ENCODE measurements around the gene CTNNA1. TPM values are rescaled to one million over a fixed set of nuclear protein-coding genes. Genes with fewer than 3 reads are reported as not detected.

Gene CTNNA1
- total RNA-seq, 4 donors from 2014 or later = 251 to 326 (median 274) TPM

- TF ChIP-seq, protein P1, sequence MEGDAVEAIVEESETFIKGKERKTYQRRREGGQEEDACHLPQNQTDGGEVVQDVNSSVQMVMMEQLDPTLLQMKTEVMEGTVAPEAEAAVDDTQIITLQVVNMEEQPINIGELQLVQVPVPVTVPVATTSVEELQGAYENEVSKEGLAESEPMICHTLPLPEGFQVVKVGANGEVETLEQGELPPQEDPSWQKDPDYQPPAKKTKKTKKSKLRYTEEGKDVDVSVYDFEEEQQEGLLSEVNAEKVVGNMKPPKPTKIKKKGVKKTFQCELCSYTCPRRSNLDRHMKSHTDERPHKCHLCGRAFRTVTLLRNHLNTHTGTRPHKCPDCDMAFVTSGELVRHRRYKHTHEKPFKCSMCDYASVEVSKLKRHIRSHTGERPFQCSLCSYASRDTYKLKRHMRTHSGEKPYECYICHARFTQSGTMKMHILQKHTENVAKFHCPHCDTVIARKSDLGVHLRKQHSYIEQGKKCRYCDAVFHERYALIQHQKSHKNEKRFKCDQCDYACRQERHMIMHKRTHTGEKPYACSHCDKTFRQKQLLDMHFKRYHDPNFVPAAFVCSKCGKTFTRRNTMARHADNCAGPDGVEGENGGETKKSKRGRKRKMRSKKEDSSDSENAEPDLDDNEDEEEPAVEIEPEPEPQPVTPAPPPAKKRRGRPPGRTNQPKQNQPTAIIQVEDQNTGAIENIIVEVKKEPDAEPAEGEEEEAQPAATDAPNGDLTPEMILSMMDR (IDR thresholded peaks at IDR 0.05) = no peak
- DNase-seq (ENCODE audit: low spot score) = no peak
- no peak for ATAC-seq (ENCODE audit: low FRiP score)
These were observed 196.0 kb downstream of the CTNNA1 start for GRCh38 chr5:138949223-138949574.

GRCh38 chr5:138949988-138950387 is 196.8 kb downstream of the CTNNA1 start:
- TF ChIP-seq, protein P1 (IDR thresholded peaks at IDR 0.05) = no peak
- ATAC-seq (ENCODE audit: low FRiP score) (no peak), DNase-seq (ENCODE audit: low spot score) (no peak)

GRCh38 chr5:138950421-138951031 is 197.3 kb downstream of the CTNNA1 start:
- DNase-seq (ENCODE audit: low spot score) = no peak
- TF ChIP-seq, protein P1 (IDR thresholded peaks at IDR 0.05) = no peak
- ATAC-seq (ENCODE audit: low FRiP score) = no peak

DNA sequence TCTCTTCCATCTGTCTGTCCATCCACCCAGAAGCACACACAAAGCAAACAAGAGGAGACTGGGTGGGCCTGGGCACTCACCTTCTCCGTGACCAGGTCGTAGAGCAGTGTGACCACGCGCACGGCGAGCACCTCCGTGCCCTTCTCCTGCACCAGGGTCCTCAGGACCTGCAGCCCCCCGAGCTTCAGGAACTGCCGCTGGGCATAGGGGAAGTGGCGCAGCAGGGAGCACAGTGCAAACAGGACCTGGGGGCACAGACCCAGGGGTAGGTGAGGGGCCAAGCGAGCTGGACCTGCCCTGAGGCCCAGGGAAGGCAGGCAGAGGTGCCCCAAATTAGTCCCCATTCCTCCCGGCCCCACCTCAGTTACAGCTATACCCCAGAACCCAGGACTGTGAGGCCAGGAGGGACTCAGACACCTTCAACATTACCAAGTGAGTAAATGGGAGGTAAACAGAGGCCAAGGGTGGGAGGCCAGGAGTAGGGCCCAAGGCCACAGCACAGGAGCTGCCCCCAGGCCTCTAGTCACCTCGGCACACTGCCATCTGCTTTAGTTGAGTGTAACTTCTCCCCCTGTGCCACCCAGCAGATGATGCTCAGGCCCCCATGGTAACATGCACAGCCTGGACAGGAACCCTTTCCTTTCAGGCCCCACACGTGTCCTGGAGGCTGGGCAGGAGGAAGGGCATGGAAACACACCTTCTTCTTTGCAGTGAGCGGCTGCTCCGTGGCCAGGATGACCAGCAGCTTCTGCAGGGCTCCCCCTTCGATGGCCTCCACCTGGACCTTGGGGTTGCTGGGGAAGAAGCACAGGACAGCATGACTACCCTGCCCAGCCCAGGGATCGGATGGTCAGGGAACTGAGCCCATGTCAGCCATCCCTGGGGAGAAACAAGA is 198.1 kb downstream of the CTNNA1 start:
- ATAC-seq (ENCODE audit: low FRiP score) = no peak
- no peak for DNase-seq (ENCODE audit: low spot score)
- TF ChIP-seq, protein P1 (IDR thresholded peaks at IDR 0.05) = no peak

- ATAC-seq (ENCODE audit: low FRiP score) (no peak), DNase-seq (ENCODE audit: low spot score) (no peak)
- TF ChIP-seq, protein P1 (IDR thresholded peaks at IDR 0.05) = no peak
These were observed 198.9 kb downstream of the CTNNA1 start for GRCh38 chr5:138951986-138952735.

DNA sequence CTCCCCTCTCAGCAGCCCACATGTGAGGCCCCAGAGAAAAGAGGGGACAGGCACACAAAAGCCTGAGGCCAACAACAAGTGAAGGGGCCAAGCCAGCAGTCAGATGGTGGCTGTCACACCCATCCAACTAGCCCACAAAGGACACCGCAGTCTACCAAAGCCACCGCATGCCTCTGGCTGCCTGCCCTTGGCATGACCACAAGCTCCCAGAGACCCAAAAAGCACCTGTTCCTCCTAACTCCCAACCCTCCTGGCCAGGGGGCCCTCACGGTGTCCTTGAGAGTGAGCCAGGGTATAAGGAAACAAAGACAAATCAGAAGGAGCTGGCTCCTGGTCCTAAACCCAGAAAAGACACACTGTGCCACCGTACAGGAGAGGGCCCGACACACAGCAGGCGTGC is 199.7 kb downstream of the CTNNA1 start:
- TF ChIP-seq, protein P1 (IDR thresholded peaks at IDR 0.05) = no peak
- no peak for DNase-seq (ENCODE audit: low spot score)
- ATAC-seq (ENCODE audit: low FRiP score) = no peak
